MM.1S (cell line): ENCODE measurements around the gene CNGB1.

ENCODE experiments used
- DNase-seq: peaks from one replicate; pipeline ENCODE4 v3.0.0-alpha.2; 2015
- H2AFZ ChIP-seq: fragments of 300-600 bp; sonication (generic); 2 replicates; pipeline ENCODE4 v1.6.0; 2016; ENCODE audit warnings: antibody characterized with exemption, low read length
- H3F3A ChIP-seq: fragments of 300-600 bp; sonication (generic); 2 replicates; pipeline ENCODE4 v1.6.1; 2016; ENCODE audit warnings: mild to moderate bottlenecking, antibody characterized with exemption, low read length, moderate library complexity, mixed read lengths; ENCODE audit not compliant: insufficient read depth
- H3K27ac ChIP-seq: fragments of 300-600 bp; sonication (generic); 2 replicates; pipeline ENCODE4 v1.5.1; 2016; ENCODE audit warnings: mild to moderate bottlenecking, low read length
- H3K27me3 ChIP-seq: fragments of 300-600 bp; sonication (generic); replicated peaks from 2 replicates; pipeline ENCODE4 v1.6.0; 2016; ENCODE audit warnings: low read length; ENCODE audit not compliant: insufficient read depth
- H3K36me3 ChIP-seq: fragments of 300-600 bp; sonication (generic); replicated peaks from 2 replicates; pipeline ENCODE4 v1.6.1; 2016; ENCODE audit warnings: mild to moderate bottlenecking, low read length, mixed read lengths; ENCODE audit not compliant: insufficient read depth
- H3K4me1 ChIP-seq: fragments of 300-600 bp; sonication (generic); 2 replicates; pipeline ENCODE4 v1.6.1; 2016; ENCODE audit warnings: low read length, mixed read lengths
- H3K4me2 ChIP-seq: fragments of 300-600 bp; sonication (generic); 2 replicates; pipeline ENCODE4 v1.6.0; 2016; ENCODE audit warnings: low read depth, low read length
- H3K4me3 ChIP-seq: fragments of 300-600 bp; sonication (generic); 2 replicates; pipeline ENCODE4 v1.5.1; 2016; ENCODE audit warnings: low read length, mixed read lengths
- H3K79me2 ChIP-seq: fragments of 300-600 bp; sonication (generic); 2 replicates; pipeline ENCODE4 v1.6.1; 2016; ENCODE audit warnings: mixed run types, low read length, mixed read lengths
- H3K9ac ChIP-seq: fragments of 300-600 bp; sonication (generic); 2 replicates; pipeline ENCODE4 v1.6.1; 2016; ENCODE audit warnings: low read length, mixed read lengths
- H3K9me2 ChIP-seq: fragments of 300-600 bp; sonication (generic); replicated peaks from 2 replicates; pipeline ENCODE4 v1.6.1; 2016; ENCODE audit warnings: mild to moderate bottlenecking, low read length, mixed read lengths; ENCODE audit not compliant: insufficient read depth
- H3K9me3 ChIP-seq: fragments of 300-600 bp; sonication (generic); replicated peaks from 2 replicates; pipeline ENCODE4 v1.6.1; 2016; ENCODE audit warnings: mild to moderate bottlenecking, low read length, mixed read lengths; ENCODE audit not compliant: insufficient read depth
- H4K20me1 ChIP-seq: fragments of 300-600 bp; sonication (generic); 2 replicates; pipeline ENCODE4 v1.6.1; 2016; ENCODE audit warnings: mild to moderate bottlenecking, low read length, moderate library complexity, mixed read lengths; ENCODE audit not compliant: insufficient read depth
- EZH2 ChIP-seq: fragments of 300-600 bp; sonication (generic); optimal IDR thresholded peaks from 2 replicates; pipeline ENCODE3; 2017; ENCODE audit warnings: low read depth, mild to moderate bottlenecking, antibody characterized with exemption, low read length, mixed read lengths
- EZH2phosphoT487 ChIP-seq: fragments of 300-600 bp; sonication (generic); IDR thresholded peaks from 2 replicates; pipeline ENCODE4 v1.6.1; 2018; ENCODE audit warnings: antibody characterized with exemption, low read length
- TF ChIP-seq, protein P1 (sequence below): fragments of 300-600 bp; sonication (generic); IDR thresholded peaks from 2 replicates; pipeline ENCODE4 v1.5.1; 2016; ENCODE audit warnings: antibody characterized with exemption, low read length, mixed read lengths

CNGB1 gene

DNA sequence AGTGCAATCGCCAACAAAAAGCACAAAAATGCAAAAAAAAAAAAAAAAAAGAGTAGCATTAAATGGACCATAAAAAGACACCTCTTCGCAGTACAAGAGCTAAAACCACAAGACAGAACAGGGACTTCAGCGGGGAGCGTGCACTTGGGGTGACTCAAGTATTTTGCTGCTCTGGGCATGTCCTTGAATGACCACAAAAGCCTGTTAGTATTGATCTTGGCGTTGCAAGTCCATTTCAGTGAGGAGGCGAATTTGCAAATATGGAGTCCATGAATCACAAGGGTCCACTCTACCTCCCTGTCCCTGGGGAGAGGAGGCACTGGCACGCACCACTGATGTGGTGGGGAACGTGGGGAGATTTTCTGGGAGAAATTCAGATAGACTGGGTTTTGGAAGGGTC is 78.9 kb downstream of the CNGB1 start:
- no peaks in the 10 kb centered on the region for H3K9me2 ChIP-seq
- H4K20me1 ChIP-seq: no peaks in the 10 kb centered on the region
- H3K27me3 ChIP-seq: no peaks in the 10 kb centered on the region
- H3K36me3 ChIP-seq: no peaks in the 10 kb centered on the region
- no peak for DNase-seq
- no peak overlapping the region for H3K27ac ChIP-seq
- no peak overlapping the region for H3K4me2 ChIP-seq
- H3K9me3 ChIP-seq: no peaks in the 10 kb centered on the region
- no peaks in the 10 kb centered on the region for H3K4me1 ChIP-seq
- no peak overlapping the region for H2AFZ ChIP-seq
- no peak overlapping the region for H3K9ac ChIP-seq
- no peaks in the 10 kb centered on the region for H3K79me2 ChIP-seq
- no peak overlapping the region for H3K4me3 ChIP-seq
- no peaks in the 10 kb centered on the region for H3F3A ChIP-seq
- TF ChIP-seq, protein P1, sequence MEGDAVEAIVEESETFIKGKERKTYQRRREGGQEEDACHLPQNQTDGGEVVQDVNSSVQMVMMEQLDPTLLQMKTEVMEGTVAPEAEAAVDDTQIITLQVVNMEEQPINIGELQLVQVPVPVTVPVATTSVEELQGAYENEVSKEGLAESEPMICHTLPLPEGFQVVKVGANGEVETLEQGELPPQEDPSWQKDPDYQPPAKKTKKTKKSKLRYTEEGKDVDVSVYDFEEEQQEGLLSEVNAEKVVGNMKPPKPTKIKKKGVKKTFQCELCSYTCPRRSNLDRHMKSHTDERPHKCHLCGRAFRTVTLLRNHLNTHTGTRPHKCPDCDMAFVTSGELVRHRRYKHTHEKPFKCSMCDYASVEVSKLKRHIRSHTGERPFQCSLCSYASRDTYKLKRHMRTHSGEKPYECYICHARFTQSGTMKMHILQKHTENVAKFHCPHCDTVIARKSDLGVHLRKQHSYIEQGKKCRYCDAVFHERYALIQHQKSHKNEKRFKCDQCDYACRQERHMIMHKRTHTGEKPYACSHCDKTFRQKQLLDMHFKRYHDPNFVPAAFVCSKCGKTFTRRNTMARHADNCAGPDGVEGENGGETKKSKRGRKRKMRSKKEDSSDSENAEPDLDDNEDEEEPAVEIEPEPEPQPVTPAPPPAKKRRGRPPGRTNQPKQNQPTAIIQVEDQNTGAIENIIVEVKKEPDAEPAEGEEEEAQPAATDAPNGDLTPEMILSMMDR: no peak
- TF ChIP-seq EZH2phosphoT487 (no peak), EZH2 (no peak)

DNA sequence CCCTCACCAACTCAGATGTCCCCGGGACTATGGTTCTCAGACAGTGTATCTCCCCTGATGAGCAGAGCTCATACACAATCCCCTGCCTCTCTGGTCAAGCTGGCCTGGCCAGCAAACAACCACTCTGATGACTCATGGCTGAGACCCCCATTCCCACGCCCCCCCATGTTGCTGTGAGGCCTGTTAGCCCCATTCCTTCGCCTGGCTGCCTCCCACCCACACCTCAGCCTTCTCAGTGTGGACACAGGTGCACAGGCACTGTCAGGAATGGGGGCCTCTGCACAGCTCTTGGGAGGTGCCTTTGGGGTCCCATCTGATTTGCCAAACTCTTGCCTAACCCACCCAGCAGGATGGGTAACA is 80.2 kb downstream of the CNGB1 start:
- H3K79me2 ChIP-seq: no peaks in the 10 kb centered on the region
- H3K27ac ChIP-seq: no peak overlapping the region
- H3K4me3 ChIP-seq: no peak overlapping the region
- no peak overlapping the region for H3K4me2 ChIP-seq
- no peak overlapping the region for H2AFZ ChIP-seq
- no peaks in the 10 kb centered on the region for H3K27me3 ChIP-seq
- no peaks in the 10 kb centered on the region for H3K36me3 ChIP-seq
- H3K9me2 ChIP-seq: no peaks in the 10 kb centered on the region
- no peak overlapping the region for H3K9ac ChIP-seq
- H3F3A ChIP-seq: no peaks in the 10 kb centered on the region
- H3K4me1 ChIP-seq: no peaks in the 10 kb centered on the region
- no peaks in the 10 kb centered on the region for H4K20me1 ChIP-seq
- no peaks in the 10 kb centered on the region for H3K9me3 ChIP-seq
- TF ChIP-seq EZH2 (no peak), EZH2phosphoT487 (no peak)
- TF ChIP-seq, protein P1: no peak
- DNase-seq: no peak

DNA sequence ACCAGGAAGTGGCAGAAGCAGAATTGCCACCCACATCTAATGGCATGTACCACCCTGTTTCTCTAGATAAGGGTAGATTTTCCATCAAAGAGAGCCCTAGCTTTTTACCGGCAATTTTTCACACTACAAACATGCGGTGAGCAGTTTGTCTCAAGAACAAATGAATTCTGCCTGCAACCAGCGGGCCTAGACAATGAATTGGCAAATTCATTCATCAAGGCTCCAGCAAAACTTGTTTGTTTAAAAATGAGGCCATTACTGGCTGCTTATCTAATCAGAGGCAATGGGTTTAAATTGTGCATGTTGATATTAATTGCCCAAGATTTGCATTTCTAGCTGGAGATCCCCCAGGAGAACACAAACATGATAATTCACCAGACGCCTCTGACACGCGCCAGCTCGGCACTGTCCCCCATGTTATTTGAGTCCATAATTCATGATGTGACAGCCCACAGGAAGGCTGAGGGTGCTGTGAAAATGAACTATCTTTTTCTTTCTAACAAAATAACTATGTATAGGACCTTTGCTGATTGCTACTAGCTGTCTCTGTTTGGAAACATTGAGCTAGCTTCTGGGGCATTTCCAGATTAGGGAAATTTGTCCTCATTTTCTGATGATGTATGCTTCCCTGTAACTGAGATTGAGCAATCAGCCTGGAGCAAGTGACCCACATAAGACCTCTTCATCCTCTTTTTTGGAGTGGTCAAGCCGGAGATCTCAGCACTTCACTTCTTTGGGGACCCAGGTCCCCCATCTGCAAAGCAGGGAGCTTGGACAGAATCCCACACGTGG is 80.8 kb downstream of the CNGB1 start:
- no peaks in the 10 kb centered on the region for H3K36me3 ChIP-seq
- H3K79me2 ChIP-seq: no peaks in the 10 kb centered on the region
- no peak overlapping the region for H3K9ac ChIP-seq
- H4K20me1 ChIP-seq: no peaks in the 10 kb centered on the region
- no peaks in the 10 kb centered on the region for H3K27me3 ChIP-seq
- no peak overlapping the region for H3K27ac ChIP-seq
- H2AFZ ChIP-seq: no peak overlapping the region
- no peaks in the 10 kb centered on the region for H3K4me1 ChIP-seq
- no peaks in the 10 kb centered on the region for H3K9me3 ChIP-seq
- H3K9me2 ChIP-seq: no peaks in the 10 kb centered on the region
- DNase-seq: no peak
- no peak overlapping the region for H3K4me2 ChIP-seq
- no peaks in the 10 kb centered on the region for H3F3A ChIP-seq
- no peak overlapping the region for H3K4me3 ChIP-seq
- TF ChIP-seq, protein P1: no peak
- TF ChIP-seq EZH2: no peak
- no peak for TF ChIP-seq EZH2phosphoT487
